ENCODE measurements around the gene NEAT1. TPM values are rescaled to one million over a fixed set of nuclear protein-coding genes. Genes with fewer than 3 reads are reported as not detected.
A peak's percentile ranks its signal among the peaks of the same experiment; 100 is the strongest.

The NEAT1 gene
- total RNA-seq, 2 donors from 2014 or later = 376 to 539 TPM

DNA sequence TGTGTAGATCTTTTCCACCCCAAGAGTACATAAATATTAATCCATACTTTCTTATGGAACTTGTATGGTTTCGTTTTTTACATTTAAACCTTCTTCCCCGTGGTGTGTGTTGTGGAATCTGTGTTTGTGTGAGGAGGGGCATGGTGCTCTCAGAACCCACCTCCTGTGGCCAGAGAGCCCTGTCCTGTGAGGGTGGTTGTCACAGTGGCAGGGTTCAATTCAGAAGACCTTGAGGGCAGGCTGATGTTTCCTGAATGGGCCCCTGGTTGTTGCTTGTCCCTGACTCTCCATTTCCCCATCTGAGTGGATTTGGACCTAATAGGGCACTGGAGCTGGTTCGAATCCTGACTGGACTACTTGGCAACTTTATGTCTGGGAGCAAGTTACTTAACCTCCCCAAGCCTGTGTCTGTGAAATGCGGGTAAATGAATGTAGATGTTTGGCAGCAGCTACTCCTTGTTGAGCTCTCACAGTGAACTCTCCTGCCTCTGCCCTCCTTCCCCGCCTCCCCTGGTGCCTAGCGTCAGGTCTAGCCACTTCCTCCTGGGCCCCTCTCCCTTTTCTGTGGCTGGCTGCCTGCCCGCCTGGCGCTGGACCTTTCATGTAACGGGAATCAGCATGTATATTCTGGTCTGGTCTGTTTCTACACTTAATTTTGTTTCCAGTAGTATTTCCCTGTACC lies 7.3 kb downstream of the NEAT1 start:
- H3K27ac ChIP-seq = peak overlapping the region; percentile 68 to 100 (median 88)

DNA sequence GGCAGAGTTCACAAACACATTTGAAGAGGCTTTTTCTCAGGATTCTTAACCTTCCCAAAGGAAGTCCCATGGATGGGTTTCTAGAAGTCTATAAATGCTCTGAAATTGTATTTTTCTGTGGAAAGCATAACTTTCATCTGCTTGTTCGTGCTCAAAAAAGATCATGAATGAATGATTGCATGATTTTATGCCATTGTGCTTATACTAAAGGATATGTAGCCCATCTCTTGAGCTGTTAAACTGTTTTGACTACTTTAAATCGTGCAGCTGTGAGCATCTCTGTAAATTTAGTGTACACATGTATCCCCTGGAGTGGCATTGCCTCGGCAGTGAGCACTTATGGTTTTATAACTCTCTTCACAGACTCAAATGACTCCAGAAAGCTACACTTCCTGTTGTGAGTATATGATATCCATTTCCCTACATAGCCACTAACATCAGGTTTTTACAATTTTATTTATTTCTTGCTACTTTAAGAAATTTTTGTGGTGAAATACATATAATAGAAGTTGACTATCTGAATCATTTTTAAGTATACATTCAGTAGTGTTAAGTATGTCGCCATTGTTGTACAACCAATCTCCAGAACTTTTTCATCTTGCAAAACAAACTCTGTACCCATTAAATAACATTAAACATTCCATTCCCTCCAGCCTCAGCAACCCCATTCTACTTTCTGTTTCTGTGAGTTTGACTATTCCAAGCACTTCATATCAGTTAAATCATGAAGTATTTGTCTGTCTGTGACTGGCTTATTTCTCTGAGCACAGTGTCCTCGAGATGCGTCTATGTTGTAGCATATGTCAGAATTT lies 8.0 kb downstream of the NEAT1 start:
- intact Hi-C loops (cut with DNase I) = no loop called here
- Histone ChIP-seq H3K4me1 (peaks cover 76% of the 10 kb centered on the region), H3K27me3 (no peaks in the 10 kb centered on the region), H3K9me3 (no peaks in the 10 kb centered on the region), H3K36me3 (replicated peaks in 1 of 2; ENCODE audit: insufficient read depth in 1 of 2, low read depth in 2 of 2) (peaks cover 5 to 14% of the 10 kb centered on the region in 2 donors), H3K4me3 (no peak overlapping the region), H3K27ac (peak overlapping the region; percentile 26 to 100 (median 88))
- ATAC-seq (no peak), DNase-seq (peak in 2 of 4 donors; percentile 22 to 35)
- TF ChIP-seq POLR2A (IDR thresholded peaks at IDR 0.05) = no peak
- TF ChIP-seq, protein P1, sequence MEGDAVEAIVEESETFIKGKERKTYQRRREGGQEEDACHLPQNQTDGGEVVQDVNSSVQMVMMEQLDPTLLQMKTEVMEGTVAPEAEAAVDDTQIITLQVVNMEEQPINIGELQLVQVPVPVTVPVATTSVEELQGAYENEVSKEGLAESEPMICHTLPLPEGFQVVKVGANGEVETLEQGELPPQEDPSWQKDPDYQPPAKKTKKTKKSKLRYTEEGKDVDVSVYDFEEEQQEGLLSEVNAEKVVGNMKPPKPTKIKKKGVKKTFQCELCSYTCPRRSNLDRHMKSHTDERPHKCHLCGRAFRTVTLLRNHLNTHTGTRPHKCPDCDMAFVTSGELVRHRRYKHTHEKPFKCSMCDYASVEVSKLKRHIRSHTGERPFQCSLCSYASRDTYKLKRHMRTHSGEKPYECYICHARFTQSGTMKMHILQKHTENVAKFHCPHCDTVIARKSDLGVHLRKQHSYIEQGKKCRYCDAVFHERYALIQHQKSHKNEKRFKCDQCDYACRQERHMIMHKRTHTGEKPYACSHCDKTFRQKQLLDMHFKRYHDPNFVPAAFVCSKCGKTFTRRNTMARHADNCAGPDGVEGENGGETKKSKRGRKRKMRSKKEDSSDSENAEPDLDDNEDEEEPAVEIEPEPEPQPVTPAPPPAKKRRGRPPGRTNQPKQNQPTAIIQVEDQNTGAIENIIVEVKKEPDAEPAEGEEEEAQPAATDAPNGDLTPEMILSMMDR (IDR thresholded peaks at IDR 0.05) = no peak
- 35 to 43% methylated on average over 6 of the region's 6 CpGs for WGBS, 2 donors

More for the DNA sequence above, 7.3 kb downstream of the NEAT1 start:
- H3K4me1 ChIP-seq = peaks cover 68% of the 10 kb centered on the region
- H3K36me3 ChIP-seq (replicated peaks in 1 of 2; ENCODE audit: insufficient read depth in 1 of 2, low read depth in 2 of 2) = peaks cover 4 to 8% of the 10 kb centered on the region in 2 donors
- WGBS, 2 donors = 5 to 7% methylated on average over 8 to 9 of the region's 9 CpGs
- DNase-seq (peak; percentile 78 to 84 (median 82)), ATAC-seq (peak; percentile 7)
- H3K4me3 ChIP-seq = no peak overlapping the region
- TF ChIP-seq, protein P1 (IDR thresholded peaks at IDR 0.05) = no peak
- TF ChIP-seq POLR2A (IDR thresholded peaks at IDR 0.05) = no peak
- H3K9me3 ChIP-seq = no peaks in the 10 kb centered on the region
- H3K27me3 ChIP-seq = no peaks in the 10 kb centered on the region
- intact Hi-C loops (cut with DNase I) = no loop called here

DNA sequence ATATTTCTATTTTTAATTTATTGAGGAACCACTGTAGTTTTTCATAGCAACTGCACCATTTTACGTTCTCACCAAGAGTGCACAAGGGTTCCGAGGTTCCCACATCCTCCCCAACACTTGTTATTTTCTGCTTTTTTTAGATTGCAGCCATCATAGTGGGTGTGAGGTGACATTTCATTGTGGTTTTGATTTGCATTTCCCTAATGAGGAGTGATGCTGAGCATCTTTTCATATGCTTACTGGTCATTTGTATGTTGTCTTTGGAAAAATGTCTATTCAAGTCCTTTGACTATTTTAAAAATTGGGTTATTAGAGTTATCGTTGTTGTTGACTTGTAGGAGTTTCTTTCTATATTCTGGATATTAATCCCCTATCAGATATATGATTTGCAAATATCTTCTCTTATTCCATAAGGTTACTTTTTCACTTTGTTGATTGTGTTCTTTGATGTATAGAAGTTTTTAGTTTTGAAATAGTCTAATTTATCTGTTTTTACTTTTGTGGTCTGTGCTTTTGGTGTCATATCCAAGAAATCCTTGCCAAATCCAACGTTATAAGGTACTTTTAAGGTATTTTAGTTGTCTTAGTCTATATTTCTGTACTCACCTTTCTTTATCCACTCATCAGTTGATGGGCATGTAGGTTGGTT lies 9.0 kb downstream of the NEAT1 start:
- DNase-seq (no peak), ATAC-seq (no peak)
- Histone ChIP-seq H3K27me3 (no peaks in the 10 kb centered on the region), H3K36me3 (replicated peaks in 1 of 2; ENCODE audit: insufficient read depth in 1 of 2, low read depth in 2 of 2) (peaks cover 5 to 16% of the 10 kb centered on the region in 2 donors), H3K4me3 (no peak overlapping the region), H3K9me3 (no peaks in the 10 kb centered on the region), H3K4me1 (peaks cover 83% of the 10 kb centered on the region), H3K27ac (peak overlapping the region in 1 of 4 donors; percentile 100)
- intact Hi-C loops (cut with DNase I) = no loop called here
- TF ChIP-seq, protein P1 (IDR thresholded peaks at IDR 0.05) = no peak
- no peak for TF ChIP-seq POLR2A (IDR thresholded peaks at IDR 0.05)
- WGBS, 2 donors = 37 to 56% methylated on average over 4 of the region's 4 CpGs

DNA sequence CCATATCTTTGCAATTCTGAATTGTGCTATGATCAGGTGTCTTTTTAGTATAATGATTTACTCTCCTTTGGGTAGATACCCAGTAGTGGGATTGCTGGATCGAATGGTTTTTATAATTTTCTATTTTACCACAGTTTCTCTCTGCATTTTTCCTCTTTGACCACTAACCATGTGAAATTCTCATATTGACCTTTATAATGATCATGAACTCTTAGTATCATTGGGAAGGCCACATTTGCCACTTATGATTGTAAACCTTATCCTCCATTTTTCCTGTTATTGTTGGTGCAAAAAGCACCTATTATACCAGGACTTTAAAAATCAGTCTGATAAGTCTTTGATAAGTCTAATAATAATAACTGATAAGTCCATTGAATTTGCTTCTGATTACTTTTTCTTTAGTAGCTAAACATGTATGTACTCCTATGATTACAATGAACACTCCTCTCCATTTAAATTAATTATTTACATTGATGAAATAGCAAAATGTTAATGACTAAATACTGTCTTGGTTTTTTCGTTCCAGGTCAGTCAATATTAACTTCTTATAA lies 9.6 kb downstream of the NEAT1 start:
- TF ChIP-seq, protein P1 (IDR thresholded peaks at IDR 0.05) = no peak
- TF ChIP-seq POLR2A (IDR thresholded peaks at IDR 0.05) = no peak
- DNase-seq (no peak), ATAC-seq (no peak)
- Histone ChIP-seq H3K9me3 (no peaks in the 10 kb centered on the region), H3K27me3 (no peaks in the 10 kb centered on the region), H3K27ac (peak overlapping the region in 1 of 4 donors; percentile 100), H3K36me3 (replicated peaks in 1 of 2; ENCODE audit: insufficient read depth in 1 of 2, low read depth in 2 of 2) (peaks cover 5 to 16% of the 10 kb centered on the region in 2 donors), H3K4me1 (peaks cover 78% of the 10 kb centered on the region), H3K4me3 (no peak overlapping the region)
- intact Hi-C loops (cut with DNase I) = no loop called here
- WGBS, 2 donors = 41 to 52% methylated on average over 2 of the region's 2 CpGs

All from body of pancreas (tissue), 4 donors.